OCI-M1 (cell line): ENCODE measurements around the gene DCC.

Experiments used
- DNase-seq: peaks from one replicate; lab custom pipeline; 2025; lab: John Stamatoyannopoulos, UW

The DCC gene

DNA sequence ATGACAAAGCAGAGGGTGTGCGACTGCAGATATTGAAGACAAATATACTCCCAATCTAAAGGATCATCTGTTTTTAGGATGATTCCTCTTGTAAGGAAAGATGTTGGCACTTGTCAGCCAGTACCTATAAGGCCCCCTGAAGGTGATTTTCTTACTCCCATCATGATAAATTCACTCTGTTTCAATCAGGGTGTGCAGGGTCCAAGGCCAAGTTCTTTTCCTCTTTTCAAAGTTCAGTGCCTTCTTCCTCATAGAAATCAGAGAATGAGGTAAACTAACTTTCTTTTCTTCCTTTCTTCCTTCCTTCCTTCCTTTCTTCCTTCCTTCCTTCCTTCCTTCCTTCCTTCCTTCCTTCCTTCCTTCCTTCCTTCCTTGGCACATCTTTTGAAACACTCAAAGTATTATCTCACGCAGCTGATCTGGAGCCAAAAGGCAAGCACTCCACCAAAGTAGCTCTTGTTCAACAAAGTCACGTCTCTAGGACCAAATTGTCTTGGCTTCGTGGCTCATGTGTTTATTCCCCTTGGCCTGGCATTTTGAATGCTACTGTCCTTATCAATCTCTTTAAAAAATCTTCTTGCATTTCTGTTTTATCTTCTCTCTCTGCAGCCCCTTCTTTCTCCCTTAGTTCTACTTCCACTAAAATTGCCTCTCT lies 87.7 kb downstream of the DCC start:
- no peak for DNase-seq

DNA sequence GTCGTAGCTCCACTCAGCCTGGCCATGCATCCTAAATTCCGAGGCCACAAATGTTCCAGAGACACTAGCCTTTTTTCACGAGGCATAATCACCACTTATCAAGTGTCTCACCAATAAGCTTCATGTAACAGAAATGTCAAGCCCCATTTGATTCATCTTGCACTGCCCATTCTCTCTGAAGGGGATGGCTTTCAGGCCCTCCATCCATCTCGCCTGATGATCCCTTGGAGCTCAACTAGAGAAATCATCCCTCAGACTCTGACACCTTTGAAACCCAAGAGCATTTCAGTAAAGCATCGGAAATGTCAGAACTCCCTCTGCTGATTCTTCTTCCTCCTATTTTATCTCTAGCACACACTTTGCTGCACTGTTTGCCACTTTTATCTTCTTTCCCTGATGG lies 91.7 kb downstream of the DCC start:
- no peak for DNase-seq

DNA sequence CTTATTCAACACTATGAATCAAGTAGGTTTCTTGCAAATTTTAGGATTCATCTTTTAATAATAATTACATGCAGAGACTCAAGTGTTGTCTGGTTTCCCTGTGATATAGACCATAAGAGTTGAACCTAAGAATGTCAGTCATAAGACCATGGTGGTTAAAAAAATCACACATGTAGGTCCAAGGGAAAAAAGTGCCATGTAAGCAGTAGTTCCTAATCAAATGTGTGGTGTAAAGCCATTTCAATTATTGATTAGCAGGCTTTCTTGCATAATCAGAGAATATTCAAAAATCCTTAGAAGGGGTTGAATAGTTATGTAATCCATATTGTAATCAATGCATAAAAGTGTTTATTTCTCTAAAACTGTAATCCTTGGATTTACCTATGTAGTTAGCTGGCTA lies 93.8 kb downstream of the DCC start:
- no peak for DNase-seq

DNA sequence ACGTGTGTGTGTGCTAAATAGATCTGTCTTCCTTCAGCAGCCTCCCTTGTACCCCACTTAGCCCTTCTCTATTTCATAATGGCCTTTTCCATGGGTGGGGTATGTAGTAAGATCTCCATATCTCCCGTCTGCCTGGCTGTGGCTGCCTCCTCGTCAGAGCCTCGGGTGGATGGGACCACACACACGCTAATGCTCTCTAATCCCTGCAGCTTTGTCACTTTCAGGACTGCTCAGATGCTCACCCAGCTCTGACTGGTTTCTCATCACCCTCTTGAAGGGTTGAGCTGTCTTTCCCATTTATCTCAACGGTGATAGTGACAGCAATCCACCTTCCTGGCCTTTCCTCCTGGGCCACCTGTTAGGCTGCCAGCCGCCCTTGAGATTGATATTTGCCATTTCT lies 95.3 kb downstream of the DCC start:
- no peak for DNase-seq

DNA sequence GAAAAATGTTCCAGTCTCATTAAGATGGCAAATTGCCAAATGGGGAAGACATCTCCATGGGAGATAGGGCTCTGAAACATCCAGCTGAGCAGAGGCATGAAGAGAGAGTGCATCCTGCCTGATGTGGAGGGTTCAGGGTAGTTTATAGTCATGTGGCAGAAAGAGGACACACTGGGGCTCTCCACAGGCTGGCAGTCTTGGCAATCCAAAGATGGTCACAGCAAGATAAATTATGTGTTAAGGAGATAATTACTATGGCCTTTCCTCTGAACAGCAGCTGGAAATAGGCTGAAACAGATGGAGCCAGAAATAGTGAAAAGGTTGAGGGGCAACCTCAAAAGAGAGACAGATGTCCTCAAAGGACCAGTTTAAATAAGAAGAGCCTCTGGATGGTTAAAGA lies 97.2 kb downstream of the DCC start:
- DNase-seq: no peak

DNA sequence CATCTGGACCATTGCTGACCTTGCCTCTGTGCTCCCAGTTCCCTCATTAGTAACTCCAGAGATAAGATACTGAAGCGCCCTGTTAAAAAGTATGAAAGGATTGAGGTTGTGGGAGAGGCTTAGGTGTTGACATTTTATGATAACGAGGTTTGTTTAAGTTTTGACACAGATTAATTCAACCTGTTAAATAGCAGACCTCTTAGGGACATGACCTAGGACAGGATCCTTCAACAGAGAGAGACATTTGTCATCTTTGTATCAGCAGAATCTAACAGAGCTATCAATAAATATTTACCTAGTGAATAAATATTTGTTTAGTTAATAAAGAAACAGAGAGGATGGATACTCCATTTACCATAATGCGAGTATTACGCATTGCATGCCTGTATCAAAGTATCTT lies 99.5 kb downstream of the DCC start:
- DNase-seq: no peak

DNA sequence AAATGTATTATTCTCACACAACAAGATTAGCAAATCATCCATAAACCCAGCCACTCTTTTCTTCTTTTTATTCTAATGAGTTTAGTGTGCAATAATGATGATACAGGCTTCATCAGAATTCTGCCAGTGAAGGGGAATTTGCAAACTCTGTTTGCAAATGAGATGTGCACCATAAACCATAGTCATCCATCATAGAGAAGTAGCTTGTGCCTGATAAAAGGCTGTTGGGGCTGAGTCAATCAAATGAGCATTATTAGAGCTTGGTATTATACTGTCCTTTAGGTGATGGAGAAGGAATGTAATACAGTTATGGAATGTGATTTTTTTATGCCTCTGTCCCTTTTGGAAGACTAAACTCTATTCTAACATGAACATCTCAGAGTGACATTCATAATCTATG lies 101.8 kb downstream of the DCC start:
- DNase-seq: no peak

DNA sequence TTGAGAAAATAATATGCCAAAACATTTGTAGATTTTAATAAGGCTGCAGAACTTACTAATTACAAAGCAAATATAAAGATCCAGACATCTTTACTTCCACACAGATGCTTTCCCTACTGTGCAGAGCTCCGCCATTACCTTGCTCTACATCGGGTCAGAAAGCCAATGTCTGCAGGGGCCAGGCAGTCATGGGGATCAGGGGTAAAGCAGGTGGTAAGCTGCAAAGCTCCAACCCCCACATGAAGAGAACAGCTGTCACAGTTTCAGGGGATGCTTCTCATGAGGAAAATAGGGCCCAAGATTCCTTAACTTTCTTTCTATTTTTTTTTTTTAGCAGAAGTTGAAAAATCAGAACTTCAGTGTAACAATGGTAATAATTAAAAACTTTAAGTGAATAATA lies 102.7 kb downstream of the DCC start:
- no peak for DNase-seq

DNA sequence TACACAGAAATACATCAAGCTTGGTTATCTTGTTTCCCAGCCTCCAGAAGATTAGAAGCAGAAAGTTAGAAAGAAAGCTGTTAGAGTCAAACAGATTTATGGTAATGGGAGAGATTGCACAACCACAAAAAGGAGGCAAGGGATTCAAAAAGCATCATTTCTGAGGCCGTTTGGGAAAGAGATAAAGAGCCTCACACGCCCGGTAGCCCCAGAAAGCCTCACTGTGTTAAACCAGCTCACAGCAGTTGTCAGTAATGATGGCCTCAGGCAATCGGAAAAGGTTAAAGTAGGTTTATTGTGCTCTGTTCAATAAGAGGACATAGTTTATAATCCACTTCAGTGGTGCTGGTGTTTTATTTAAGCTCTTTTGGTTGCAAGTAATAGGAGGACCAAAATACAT lies 111.3 kb downstream of the DCC start:
- peak; percentile 6 for DNase-seq

DNA sequence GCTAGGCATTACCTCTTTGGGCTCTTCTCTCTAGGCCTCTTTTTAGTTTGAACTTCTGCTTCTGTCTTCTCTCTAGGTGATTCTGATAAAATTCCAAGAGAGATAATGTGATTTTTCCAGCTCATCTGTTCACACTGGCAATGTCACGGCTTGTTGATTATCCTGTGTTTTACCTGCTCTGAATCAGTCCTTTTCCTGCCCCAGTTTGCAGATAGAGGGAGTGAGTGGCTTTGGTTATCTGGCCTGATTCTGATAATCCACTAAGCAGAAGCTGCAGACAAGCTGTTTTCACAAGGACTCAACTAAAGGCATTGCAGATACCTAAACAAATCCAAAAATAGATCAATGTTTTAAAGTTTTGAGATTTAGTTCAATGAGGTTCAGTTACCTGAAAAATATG lies 111.9 kb downstream of the DCC start:
- DNase-seq: no peak

DNA sequence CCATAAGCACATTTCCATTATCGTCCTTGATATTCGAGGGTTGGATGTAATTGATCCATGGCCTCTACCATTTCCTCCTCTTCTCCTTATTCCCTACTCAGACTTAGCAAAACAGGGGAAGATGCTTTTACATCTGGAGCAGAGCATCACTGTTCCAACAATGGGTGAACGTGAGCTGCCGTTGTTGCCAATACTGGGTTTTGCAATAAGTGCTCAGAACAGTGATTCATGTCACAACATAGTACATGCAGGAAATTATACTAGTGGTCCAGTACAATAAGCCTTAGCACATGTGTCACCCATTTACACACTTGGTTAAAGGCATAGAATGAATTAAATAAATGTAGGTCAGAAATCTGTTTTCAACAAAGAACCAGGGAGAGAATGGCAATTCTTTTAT lies 112.4 kb downstream of the DCC start:
- DNase-seq: no peak

DNA sequence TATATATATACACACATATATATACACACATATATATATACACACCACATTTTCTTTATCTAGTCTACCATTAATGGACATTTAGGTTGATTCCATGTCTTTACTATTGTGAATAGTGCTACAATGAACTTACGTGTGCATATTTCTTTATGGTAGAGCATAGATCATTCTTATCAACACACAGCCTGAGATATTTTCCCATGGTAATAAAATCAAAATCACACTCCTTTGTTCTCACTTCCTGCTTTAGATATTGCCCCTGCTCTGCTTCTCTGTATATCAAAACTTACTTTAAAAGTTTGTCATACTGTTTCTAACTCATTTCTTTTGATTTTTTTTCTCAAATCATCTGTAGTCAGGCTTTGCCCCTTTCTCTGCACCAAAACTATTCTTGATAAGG lies 119.9 kb downstream of the DCC start:
- no peak for DNase-seq

DNA sequence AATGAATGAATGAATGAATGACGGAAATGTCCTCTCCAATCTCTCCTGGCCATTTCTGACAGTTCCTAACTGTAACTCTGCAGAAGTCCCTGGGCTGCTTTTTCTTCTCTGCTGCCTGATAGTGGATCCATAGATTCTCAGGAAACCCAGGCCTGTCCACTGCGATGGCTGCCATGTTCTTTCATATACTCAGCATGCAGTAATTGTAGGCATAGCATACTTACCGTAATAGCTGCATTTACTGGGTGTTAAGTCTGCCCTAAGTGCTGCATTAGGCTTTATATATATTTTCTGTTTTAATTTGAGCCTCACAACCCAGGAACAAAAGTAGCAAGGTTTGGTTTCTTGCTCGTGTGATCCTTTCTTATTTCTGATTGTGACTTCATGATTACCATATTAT lies 122.9 kb downstream of the DCC start:
- DNase-seq: no peak

DNA sequence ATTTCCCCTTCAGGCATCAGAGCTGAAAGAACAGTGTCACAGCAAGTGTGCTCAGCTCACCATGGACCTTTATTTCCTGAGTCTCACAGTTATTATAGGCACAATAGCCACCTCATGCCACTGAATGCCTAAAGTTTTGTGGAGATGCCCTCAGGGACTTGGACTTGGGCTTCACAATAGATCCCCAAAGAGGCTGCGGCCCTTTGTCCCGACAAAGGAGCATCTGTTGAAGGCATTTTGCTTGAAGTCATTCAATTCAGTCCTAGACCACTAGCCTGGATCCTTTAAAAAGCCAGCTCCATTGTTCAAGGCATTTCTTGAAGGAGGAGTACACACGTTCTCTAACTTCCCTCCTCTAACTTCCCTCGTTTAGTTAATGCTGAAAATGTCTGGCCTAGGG lies 125.4 kb downstream of the DCC start:
- DNase-seq: no peak

DNA sequence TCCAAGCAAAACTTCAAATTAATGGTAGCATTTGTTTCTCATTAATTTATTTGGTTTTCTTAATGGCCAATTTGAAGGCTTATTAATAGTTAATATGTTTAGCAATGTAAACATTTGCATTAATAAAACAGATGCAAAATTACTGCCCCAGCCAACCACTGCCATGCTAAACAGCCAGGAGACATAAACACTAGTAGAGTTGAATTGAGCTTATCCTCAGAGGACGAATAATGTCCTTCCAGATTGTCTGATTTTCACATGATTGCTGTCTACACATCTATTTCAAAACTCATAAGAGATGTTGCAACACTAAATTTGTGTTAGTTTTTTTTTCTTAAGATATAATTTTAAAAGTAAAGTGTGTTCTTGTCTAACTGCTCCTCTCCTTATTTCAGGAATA lies 128.5 kb downstream of the DCC start:
- no peak for DNase-seq

DNA sequence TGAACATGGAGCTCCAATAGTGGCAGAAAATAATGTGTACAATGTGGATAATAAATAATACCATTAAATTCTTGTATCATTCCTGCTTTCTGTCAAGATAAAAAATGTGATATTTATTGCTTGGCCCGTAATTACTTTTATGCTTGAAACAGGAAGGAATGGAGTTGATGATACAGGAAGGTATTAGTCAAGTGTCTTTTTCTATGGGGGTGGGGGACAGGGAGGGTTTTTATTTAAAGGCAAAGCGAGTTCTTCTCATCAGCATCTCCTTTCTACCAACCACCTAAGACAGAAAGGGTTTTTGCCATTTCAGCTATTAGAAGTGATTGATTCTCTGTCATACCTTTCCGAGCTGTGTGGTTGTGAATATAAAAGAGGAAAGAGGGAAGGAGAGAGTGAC lies 135.3 kb downstream of the DCC start:
- no peak for DNase-seq

DNA sequence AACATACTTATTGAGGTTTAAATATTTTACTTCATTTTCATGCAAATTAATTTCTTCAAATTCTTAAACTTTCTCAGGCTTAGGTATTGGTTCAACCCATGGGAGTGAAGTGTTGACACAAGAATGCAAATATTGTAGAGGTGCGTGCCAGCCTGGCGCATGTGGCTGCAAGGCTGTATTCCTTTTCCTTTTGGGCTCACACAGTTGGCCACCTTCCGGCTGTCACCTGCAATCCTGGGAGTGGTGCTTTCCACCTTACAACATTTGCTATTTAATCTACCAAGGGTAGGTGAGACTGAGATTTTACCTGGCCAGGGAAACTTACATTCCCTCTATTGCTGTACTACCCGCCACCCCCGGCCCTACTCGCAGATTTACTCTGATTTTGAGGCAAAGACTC lies 141.1 kb downstream of the DCC start:
- DNase-seq: no peak

DNA sequence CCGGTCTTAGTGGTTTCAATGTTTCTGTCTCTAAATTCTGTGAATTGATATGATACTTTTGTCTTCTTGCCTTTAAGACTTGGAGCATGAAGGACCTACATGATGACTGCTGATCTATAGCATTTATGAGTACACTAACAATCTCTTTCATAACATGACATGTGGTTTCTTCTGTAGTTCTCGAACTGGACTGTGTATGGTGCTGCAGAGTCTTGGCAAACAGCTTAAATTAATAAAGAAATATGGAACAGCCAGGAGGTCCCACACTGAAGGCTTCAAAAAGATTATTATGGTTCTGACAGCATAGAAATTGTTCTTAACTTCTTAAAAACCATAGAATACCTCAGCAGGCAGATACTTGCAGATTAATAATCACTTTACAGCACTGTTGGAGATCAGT lies 145.0 kb downstream of the DCC start:
- DNase-seq: no peak

DNA sequence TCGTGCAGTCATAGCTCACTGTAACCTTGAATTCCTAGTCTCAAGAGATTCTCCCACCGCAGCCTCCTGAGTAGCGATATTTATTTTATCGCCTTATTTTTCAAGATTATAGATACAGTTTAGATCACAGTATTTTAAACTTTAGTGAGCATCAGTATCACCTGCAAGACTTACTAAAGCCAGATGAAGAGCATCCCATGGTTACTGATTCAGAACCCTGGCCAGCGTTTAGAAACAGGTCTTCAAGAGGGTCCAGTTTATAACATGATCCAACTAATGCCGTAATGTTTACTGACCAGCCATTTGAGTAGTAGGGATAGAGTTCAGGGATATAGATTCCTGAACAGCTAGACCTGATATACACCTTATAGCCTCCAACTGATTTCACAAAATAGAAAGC lies 146.1 kb downstream of the DCC start:
- no peak for DNase-seq

DNA sequence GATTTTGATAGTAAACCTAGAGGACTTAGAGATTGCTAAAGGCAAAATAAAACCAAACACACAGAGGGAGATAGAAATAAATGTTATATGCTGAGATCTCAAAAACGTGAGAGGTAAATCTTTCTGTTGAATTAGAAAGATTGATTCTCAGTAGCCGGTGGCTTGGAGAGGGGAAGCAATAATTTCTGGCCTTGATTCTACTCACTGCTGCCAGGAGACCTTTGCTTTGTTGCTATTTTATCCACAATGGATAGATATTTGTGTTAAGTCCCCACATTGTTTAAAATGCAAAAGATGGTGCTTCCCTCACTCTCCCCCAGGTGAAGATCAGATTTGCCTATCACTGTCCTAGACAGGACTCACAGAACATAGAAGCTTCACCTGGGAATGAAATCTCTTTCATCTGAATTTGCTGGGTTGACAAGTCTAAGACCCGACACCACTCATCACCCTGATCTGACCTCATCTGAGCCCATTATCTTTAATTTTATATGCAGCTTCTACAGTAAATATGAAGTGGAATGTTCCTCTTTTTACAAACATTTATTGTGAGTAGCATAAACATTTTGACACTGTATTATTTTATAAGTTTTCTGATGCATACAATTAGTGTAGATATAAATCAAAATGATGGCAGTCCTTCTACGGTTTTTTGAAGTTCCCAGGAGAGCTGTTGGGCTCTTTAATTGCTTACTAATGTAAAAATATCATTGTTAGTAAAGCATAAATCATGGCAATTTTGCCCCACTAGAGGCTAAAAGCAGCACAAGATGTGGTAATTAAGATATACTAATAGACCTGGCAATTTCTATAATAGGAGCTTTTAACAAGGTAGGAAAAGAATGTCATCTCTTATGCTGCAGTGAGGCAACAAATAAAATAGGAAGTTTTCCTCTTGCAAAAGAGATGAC lies 149.7 kb downstream of the DCC start:
- DNase-seq: no peak

DNA sequence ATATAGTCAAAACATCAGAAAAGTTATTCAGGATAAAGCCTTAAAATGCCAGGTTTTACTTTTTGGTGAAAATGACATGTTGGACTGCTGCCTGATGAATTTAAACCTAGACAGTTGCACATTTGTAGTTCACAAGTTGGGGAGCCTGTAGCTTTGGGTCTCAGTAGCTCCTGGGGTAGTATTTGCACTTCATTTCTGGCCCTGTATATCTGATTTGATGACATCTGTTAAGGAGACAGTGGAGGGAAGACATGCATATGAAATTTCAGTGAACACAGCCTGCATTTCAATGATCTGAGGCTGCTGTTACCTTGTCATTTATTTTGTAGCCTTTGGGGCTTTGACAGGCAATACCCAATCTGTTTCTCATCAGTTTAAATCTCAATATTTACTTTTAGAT lies 156.4 kb downstream of the DCC start:
- DNase-seq: no peak

DNA sequence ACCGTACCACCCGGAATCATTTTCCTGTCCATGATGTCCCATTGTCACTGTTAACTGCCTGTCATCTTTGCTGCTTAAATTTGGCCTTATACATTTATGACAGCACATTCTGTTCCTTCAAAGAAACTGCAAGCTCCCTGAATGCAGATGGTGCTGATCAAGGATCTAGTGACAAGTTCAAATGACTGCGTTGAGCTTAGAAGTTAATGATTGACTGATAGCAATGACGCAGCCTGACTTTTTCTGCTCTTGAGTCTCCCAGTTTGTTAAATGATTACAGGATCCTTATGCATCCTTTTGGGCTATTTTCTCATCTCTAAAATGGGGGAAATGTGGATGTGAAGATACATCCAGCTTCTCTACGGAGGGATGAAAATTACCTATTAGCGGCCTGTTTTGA lies 159.0 kb downstream of the DCC start:
- DNase-seq: no peak

DNA sequence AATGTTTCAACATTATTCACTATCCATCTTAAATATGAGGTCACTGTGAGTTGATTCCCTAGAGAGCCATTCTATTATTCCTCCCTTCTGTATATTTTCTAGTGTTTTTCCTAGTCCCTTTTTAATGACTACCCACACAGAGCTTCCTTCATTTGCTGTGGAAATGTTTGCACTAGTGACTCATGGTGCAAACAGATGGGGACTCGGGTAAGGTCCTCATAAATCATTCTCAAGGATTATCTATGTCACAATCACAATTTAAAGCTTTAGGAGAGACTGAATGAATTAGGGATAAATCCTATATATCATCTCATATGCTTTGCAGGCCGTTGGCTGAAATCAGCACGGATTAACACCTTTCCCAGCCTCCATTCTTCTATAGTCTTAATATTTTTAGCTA lies 159.6 kb downstream of the DCC start:
- DNase-seq: no peak

DNA sequence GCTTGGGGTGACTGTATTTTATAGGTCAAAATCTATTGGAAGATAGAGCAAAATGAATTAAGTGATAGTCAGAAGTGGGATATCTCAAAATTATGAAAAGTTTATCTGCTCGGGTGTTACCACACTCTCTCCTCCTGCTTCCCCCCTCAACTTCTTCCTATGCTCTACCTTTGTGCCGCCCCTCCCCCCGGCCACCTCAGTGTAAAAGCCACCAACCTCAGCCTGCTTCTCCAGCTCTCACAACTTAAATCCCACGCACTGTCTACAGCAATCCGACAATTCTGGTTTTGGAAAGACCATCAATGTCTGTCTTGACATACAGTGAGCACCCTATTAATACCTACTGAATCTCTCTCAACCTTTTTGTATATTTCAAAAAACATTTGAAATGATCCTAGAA lies 164.6 kb downstream of the DCC start:
- DNase-seq: no peak
